Stimulated activated CD4-positive, alpha-beta T cell treated with anti-CD3 and anti-CD28 coated beads, Interleukin-1b, Interleukin-23, amount 100 ng/mL, for 48 hours (primary cell): ENCODE data around the gene SLC36A3.

Experiments used
- DNase-seq: peaks from one replicate; pipeline ENCODE4 v3.0.0-alpha.2; 2020

Gene SLC36A3

DNA sequence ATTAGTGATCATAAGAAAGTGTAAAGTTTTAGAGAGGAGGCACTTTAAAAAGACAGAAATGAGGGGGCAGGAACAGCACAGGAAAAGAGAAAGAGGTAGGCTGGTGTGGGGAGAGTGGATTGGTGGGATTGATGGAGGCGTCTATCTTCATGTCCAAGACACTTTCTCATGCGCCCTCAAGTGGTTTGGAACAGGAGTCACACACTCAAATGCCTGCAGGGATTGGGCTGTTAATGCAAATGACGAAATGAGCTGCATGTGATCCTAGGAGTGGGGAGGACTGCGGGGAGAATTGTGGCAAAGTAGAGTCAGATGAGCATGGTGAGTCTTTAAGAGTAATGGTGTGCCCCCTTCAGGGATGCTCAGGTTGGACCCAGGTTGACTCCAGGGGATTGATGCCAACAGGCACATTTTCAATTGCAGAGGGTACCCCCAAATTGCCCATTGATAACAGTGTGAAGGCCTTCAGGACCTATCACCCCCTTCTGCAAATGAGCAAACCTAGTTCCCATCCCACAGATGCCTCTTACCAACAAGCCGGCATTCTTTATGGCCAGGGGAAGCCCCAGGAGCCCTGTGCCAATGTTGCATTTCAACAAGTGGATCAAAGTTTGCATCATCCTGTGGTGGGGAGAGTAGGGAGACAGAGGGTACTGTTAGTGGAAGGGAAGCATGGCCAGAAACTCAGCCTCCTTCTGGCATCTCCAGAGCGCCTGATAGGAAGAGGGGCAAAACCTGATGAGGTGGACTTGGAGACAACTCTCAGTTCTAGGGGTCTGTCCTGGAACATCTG lies 5.3 kb downstream of the SLC36A3 start:
- peak; percentile 8 for DNase-seq

DNA sequence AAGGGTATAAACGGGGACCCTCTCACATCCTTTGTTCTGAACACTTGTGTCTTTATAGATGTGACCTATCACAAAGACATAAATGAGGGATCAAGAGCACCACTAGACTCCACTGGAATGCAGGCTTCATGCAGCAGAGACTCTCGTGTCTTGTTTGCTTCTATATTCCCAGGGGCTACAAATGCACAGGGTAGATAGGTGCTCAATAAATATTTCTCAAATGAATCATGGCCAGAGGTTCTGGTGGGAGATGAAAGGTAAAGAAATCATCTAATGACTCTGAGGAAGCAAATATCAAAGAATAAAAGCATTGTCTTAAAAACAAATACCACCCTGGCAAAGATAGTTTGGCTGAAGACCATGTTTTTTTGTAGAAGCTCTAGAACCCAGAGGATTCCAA lies 6.6 kb downstream of the SLC36A3 start:
- DNase-seq = no peak

GRCh38 chr5:151296478-151296830 lies 7.1 kb downstream of the SLC36A3 start:
- no peak for DNase-seq

DNA sequence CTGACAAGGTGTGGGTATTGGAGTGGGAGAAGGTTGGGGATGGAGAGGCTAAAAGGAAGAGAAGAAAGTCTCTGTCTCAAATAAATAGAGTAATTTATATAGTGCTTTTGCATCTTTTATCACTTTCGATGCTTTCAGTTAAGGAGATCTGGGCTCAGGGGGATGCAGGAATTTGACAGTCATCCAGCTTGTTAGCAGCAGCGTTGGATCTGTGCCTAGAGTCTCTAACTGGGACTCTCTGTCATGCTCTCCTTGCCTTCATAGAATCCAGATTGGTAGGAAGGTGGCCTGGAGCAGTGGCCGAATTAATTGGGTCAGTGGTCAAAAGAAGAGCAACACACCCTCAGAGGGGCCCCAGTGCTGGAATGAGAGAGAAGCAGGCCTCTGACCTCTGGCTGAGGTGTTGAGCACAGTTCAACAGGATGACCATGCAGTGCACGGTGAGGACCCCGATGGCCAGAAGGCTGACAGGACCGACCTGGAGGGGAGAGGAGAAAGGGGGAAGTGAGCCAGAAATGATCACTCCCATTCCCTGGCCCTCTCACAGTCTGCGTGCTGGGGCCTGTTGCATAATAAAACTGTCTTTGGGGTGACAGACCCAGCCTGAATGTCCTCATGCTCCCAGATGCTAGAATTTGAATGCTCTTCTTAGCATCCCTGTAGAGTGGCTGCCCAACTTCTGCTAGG lies 7.6 kb downstream of the SLC36A3 start:
- DNase-seq = no peak

DNA sequence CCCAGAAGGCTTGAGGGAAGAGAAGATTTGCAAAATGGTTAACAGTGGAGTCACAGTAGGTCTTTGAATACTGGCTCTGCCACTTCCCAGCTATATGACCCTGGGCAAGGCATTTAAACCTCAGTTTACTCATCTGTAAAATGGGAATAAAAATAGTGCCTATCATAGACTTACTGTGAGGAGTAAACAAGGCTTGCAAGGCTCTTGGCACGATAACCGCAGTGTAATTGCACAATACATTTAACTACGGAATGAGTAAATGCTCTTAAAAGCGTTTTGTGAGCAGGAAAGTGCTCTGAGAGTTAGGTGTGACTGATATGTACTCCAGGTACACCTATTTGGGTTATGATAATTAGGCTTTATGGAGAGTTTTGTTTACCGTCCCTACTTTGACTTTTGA lies 8.4 kb downstream of the SLC36A3 start:
- no peak for DNase-seq

- no peak for DNase-seq
Measured at GRCh38 chr5:151293624-151294023, 9.9 kb downstream of the SLC36A3 start.

- no peak for DNase-seq
Measured at GRCh38 chr5:151288180-151288579, 15.4 kb downstream of the SLC36A3 start.

DNA sequence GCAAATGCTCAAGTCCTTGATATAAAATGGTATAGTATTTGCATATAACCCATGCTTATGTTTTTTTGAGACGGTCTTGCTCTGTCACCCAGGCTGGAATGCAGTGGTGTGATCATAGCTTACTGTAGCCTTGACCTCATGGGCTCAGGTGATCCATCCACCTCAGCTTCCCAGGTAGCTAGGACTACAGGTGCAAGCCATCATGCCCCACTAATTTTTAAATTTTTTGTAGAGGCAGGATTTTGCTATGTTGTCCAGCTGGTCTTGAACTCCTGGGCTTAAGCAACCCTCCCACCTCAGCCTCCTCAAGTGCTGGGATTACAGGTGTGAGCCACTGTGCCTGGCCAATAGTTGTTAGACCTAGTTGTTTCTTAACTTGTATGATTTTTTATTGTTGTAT lies 17.3 kb downstream of the SLC36A3 start:
- no peak for DNase-seq

DNA sequence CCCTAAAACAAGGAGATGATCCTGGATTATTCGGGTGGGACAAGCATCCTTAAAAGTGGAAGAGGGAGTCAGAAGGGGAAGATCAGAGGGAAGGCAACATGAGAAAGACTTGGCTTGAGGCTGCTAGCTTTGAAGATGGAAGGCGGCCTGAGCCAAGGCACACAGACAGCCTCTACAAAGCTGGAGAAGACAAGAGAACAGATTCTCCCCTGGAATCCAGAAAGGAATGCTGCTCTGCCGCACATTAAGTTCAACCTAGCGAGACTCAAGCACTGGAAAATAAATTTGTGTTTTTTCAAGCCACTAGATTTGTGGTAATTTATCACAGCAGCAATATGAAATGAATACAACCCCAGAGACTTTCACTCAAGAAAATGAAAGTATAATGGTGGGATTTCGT lies 17.9 kb downstream of the SLC36A3 start:
- no peak for DNase-seq

DNA sequence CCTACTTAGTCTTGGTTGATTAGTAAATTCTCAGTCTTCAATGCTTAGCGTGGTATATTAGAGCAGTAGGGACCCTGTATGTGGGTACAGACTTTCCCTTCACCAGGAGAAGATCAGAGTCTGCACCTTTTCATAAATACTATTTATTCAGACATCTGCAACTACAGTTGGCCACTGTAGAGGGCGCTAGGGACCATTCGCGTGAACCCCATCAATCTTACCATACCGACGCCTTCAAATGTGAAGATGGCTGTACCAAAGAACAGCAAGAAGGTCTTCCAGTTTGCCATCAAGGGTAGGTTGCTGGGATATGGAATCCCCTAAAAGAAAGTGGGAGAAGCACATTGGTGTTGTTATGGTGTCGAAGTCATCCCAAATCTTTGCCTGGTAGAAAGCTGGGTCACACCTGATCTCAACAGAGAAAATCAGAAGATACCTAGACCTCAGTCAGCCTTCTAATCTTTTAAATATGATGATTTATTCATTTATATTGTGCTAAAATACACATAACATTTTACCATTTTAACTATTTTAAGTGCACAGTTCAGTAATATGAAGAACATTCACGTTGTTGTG lies 19.1 kb downstream of the SLC36A3 start:
- DNase-seq = no peak

- DNase-seq = no peak
Measured at GRCh38 chr5:151283120-151283825, 20.3 kb downstream of the SLC36A3 start.

DNA sequence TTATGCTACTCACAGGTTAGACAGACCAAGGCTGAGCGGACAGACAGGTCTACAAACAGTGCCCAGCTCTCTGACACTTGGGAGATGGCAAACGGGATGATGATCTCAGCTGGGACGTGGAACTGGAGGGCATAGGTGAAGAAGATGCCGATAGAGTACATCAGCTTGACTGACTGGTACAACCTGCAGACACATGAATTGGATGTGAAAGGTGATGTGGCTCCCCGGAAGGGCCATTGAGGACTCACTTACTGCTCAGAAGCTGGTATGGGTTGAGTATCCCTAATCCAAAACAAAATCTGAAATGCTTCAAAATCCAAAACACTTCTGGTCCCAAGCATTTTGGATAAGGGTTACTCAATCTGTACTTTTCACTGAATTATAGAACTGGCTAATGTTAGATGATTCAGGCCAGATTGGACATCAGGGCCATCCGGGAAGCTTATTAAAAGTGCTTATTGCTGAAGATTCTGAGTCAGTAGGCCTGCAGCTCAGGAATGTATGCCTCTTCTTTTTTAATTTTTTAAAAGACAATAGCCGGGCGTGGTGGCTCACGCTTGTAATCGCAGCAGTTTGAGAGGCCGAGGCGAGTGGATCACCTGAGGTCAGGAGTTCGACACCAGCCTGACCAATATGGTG lies 22.4 kb downstream of the SLC36A3 start:
- no peak for DNase-seq

DNA sequence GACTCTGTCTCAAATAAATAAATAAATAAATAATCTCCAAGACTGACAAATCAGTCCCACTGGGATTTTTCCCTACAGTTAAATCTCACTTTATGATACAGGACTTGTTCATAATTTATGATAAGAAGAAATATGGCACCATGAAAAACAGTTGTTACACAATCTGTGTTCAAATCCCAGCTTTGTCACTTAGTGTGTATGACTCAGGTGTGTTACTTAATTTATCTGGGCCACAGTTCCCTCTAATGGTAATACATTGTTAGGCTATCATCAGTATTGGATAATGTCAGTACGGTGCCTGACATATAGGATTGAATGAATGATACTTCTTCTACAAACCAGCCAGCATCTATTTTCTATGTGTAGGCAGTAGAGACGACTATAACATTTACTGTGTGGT lies 23.1 kb downstream of the SLC36A3 start:
- no peak for DNase-seq

DNA sequence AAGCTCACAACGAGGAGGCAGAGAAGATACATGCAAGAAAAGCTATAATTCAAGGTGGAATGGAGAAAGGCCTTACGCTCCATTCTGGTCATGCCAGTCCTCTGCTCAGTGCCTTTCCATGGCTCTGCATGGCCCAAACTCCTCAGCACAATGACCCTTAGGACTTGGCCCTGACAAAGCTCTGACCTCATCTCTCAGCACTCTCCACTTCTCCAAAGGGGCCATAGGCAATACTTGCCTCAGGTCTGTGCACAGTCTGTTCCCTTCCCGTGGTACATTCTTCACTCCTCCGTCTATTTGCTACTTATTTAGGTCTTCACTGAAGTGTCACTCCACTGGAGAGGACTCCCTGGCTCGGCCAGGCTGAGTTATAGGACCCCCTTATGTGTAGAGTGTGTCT lies 24.7 kb downstream of the SLC36A3 start:
- DNase-seq = no peak

DNA sequence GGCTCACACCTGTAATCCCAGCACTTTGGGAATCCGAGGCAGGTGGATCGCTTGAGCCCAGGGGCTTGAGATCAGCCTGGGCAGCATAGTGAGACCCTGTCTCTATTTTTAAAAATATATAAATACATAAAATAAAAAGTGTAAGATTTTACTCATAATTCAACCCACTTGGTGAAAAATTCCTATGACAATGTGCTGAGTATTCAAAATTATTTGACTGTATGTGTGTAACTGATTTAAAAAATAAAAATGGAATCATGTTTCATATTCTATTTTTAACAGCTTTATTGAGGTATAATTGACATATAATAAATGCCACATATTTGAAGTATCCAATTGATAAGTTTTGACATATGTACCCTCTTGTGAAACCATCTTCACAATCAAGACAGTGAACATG lies 27.8 kb downstream of the SLC36A3 start:
- DNase-seq = no peak

GRCh38 chr5:151274666-151275065 lies 28.9 kb downstream of the SLC36A3 start:
- no peak for DNase-seq

GRCh38 chr5:151271336-151271735 lies 32.2 kb downstream of the SLC36A3 start:
- DNase-seq = no peak

DNA sequence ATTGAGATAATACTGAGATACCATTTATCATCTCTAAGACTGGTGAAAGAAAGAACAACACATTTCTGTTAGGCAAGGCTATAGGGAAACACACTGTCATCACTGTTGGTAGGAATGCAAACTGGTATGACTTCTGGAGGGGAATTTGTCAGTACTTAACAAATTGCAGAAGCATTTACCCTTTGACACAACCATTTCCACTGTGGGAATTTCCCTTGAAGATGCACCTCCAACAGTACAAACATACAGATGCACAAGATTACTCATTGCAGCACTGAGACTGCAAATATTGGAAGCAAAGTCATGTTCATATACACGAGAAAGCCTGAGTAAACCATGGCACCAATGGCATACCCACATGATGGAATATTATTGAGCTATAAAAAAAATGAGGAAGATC lies 33.0 kb downstream of the SLC36A3 start:
- DNase-seq = no peak

DNA sequence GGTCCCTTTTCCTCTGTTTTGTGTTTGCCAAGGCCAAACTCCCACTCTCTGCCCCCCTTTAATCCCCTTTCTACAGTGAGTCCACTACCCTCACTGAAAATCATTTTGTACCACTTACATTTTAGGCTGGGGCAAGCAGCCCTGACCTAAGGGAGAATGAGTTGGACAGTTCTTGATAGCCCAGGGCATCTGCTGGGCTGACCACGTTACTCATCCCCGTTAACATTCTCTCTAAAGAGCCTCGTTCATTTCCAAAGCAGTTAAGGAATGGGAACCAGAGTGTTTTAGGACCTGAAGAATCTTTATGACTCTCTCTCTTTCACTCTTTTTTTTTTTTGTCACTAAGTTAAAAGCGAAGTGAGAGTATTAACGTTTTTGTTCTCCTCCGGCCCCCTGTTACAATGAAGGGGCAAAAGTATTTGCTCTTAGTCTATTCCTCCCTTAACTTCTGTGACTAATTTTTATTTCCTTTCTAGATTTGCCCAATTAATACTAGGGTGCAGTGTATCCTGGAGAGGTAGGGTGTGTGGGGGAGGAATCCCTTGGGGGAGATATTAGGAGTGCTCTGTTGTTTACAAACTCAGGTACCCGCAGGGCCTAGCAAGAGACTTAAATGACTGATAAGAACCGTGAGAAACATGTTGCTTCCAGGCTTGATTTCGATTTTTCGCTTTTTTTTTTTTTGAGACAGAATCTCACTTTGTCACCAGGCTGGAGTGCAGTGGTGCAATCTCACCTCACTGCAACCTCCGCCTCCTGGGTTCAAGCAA lies 35.9 kb downstream of the SLC36A3 start:
- DNase-seq = no peak

DNA sequence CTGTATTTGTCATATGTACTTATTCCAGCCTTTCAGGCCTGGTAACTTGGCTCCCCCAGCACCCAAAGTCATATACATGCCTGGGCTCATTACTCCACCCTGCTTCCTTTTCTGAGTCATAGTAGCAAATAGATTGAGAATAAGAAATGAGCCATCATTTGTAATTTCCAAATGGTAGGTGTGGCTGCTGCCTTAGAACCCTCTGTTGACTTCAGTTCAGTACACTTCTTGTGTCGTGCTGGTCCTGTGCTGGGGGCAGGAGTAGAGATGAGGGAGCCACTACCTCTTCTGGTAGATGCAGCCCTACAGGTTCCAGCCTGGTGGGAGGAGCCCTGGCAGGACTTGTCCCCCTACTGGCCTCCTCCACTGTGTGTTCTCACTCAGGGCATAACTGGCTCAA lies 39.5 kb downstream of the SLC36A3 start:
- DNase-seq = peak; percentile 45

DNA sequence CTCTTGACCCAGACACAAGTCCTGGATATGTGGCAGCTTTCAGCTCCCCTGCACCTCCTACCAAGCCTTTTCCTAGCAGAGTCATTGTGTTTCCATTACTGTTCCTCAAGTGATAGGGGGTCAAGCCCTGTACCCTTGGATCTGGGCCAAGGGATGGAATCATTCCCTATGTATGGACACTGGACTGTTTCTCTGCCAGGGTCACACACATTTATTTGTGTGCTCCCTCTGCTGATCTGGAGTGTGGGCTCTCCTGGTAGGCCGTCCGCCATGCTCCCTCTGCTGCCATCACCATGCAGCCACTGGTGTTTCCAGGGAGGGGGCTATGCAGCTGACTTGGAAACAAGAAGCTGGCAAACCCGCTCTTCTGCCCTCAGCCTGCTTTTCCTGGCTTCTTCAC lies 41.0 kb downstream of the SLC36A3 start:
- DNase-seq = no peak

GRCh38 chr5:151259931-151260330 lies 43.6 kb downstream of the SLC36A3 start:
- DNase-seq = no peak
